ENCODE results near the gene ABHD4.

GRCh38 chr14:22560662-22561365 is 37.3 kb upstream of the ABHD4 start:
- TF ChIP-seq CTCF (IDR thresholded peaks at IDR 0.05) (no peak), EZH2 (IDR thresholded peaks at IDR 0.05; ENCODE audit: borderline replicate concordance, insufficient read depth, low read depth, low read length, poor library complexity, severe bottlenecking) (no peak)

Measured in B cell (primary cell).